ENCODE data around the gene YARS2. TPM values are rescaled to one million over a fixed set of nuclear protein-coding genes. Genes with fewer than 3 reads are reported as not detected.
A peak's percentile ranks its signal among the peaks of the same experiment; 100 is the strongest.

The YARS2 gene
- total and polyA plus RNA-seq, 9 of the 15 experiments (the other 6 are each of a cell fraction or from before 2014, with no cell fraction given), result 15.2 to 40.9 (median 28.7) TPM

GRCh38 chr12:32755051-32755653 lies 545 bp downstream of the YARS2 start (continued):
- TF ChIP-seq ZBTB33 (CRISPR knock-in tag; IDR thresholded peaks at IDR 0.05), result 0 out of 2 replicates have a peak, but pooled peaks have one; percentile 21
- peak; percentile 30 for TF ChIP-seq CREB3L1 (IDR thresholded peaks at IDR 0.05; ENCODE audit: borderline replicate concordance, low read depth)
- TF ChIP-seq NCOA6 (IDR thresholded peaks at IDR 0.05), result no peak
- TF ChIP-seq PYGO2 (tag; IDR thresholded peaks at IDR 0.05), result no peak
- no peak for TF ChIP-seq DIDO1 (tag; IDR thresholded peaks at IDR 0.05; ENCODE audit: low read depth)
- peak in 1 of 2 experiments; percentile 9; a peak in 1 of 4 replicates for TF ChIP-seq TEAD1 (CRISPR knock-in tag; IDR thresholded peaks at IDR 0.05)
- peak; percentile 85; the same call in 1 of the 2 replicates for TF ChIP-seq POLR2G (IDR thresholded peaks at IDR 0.05; ENCODE audit: low read depth, low read length)
- TF ChIP-seq REST (IDR thresholded peaks at IDR 0.05; ENCODE audit: borderline replicate concordance), result peak; percentile 61; the same call in 1 of the 2 replicates
- TF ChIP-seq REST (CRISPR knock-in tag; IDR thresholded peaks at IDR 0.05; ENCODE audit: low read depth), result no peak
- no peak for TF ChIP-seq ID3 (CRISPR knock-in tag; IDR thresholded peaks at IDR 0.05)
- TF ChIP-seq ID3 (tag; IDR thresholded peaks at IDR 0.05), result peak; percentile 21
- TF ChIP-seq HMGXB4 (CRISPR knock-in tag; IDR thresholded peaks at IDR 0.05), result 0 out of 2 replicates have a peak, but pooled peaks have one; percentile 49
- TF ChIP-seq ZNF263 (CRISPR knock-in tag; IDR thresholded peaks at IDR 0.05; ENCODE audit: borderline replicate concordance), result no peak; the same call in 1 of the 2 replicates

All from K562 (cell line).